Stimulated activated CD8-positive, alpha-beta memory T cell treated with anti-CD3 and anti-CD28 coated beads, Interleukin-7, amount 100 ng/mL, for 24 hours (primary cell): ENCODE results near the gene PTPRC.

Experiments
- DNase-seq: peaks from one replicate; pipeline ENCODE4 v3.0.0-alpha.2; 2020; ENCODE audit warnings: low read depth

PTPRC gene

GRCh38 chr1:198701250-198701649 lies 62.4 kb downstream of the PTPRC start:
- DNase-seq, result no peak

DNA sequence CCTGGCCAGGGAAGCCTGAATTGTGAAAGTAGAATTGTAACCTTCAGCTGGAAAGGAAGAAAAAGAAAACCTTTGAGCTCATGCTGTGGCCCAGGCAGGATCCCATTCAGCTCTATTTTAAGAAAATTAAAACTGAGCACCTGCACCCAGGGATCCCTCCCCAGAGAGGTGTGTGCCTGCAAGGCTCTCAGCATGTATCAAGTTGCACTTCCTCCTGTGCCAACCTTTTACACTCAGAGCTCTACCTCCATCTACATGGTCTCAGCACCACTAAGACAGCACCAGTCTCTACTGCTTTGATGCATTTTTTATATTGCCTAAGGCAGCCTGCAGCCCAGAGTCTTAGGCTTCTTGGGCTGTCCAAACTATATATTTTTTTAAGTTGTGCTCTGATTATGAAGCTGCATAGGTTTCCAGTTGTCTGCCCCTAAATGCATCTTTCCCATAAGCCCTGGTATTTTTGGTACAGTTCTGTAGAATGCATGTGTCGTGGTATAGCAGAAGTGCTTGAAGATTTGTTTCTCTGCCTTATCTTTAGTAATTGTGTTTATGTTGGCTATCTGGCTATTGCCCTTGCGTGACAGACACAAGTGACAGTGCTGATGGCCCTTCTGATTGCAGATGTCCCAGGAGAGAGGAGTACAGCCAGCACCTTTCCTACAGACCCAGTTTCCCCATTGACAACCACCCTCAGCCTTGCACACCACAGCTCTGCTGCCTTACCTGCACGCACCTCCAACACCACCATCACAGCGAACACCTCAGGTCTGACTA lies 63.1 kb downstream of the PTPRC start:
- no peak for DNase-seq

GRCh38 chr1:198708761-198709525 lies 70.1 kb downstream of the PTPRC start:
- DNase-seq, result no peak

- DNase-seq, result no peak
Observed at GRCh38 chr1:198711837-198712236, 73.0 kb downstream of the PTPRC start.

DNA sequence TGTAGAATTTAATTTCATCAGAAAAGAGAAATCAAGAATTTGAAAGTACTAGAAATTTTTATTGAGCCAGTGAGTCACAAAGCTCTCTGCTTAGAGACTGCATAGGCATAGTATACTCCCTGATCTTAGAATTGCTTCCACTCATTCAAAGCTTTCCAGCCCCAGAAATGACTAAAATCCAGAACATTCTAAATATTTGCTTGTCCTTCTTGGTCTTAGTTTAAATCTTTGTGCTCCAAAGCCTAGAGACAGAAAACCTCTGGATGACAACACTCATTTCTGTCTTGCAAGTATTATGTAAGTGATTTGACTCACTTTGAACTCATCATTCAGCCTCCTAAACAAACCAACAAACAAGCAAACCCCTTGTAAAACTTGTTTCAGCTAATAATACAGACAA lies 74.2 kb downstream of the PTPRC start:
- DNase-seq, result no peak

DNA sequence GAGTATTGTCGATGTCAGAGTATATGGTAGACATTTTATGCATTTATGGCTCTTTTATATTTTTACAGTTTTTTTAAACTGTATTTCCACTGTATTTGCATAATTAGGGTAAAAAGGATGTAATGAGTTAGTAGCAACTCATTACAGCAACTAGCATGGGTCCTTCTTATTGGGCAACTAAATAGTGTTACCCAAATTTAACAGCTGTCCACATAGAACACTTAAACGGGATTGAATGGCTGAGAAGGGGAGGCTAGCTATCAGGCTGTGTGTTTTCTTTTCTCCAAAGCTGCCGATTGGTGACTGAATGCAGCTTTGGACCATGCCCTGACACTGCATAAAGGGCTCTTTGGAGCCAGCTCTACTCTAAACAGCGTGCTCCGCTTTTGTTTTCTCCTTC lies 75.4 kb downstream of the PTPRC start:
- DNase-seq, result no peak

DNA sequence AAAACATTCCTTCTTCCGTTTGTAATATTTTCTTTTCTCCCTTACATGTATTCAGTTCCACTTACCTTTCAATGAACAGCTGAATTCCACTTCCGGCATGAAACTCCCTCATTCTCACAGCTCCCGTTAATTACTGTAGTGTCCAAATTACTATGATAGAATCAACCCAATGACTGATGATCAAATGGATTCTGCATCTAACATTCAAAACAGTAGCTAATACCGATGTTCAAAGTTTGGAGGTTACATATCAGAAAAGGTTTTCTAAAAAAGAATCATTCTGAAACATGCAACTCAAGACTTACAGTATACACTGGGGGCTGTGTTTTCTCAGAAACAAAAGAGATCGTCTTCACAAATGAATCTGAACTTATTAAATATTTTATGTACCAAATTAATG lies 77.2 kb downstream of the PTPRC start:
- DNase-seq, result no peak

DNA sequence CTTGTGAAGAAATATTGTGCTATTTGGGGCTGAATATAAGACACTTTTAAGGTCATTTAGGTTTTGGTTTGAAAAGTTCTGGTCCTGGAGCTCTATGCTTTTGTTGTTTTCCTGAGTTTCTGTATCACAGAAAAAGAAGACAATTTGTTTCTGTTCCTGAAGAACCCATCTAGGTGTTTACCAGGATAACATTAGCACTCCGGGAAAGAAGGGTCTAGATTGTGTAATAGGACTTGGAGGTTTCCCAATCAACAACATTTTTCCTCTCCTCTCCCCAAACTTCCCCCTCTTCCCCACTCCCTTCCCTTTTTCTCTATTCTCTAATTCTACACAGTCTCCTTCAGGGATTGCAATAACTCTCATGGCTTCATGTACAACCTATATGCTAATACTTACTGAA lies 78.7 kb downstream of the PTPRC start:
- no peak for DNase-seq

- no peak for DNase-seq
Observed at GRCh38 chr1:198723127-198723526, 84.3 kb downstream of the PTPRC start.

- no peak for DNase-seq
Observed at GRCh38 chr1:198725090-198725489, 86.2 kb downstream of the PTPRC start.

DNA sequence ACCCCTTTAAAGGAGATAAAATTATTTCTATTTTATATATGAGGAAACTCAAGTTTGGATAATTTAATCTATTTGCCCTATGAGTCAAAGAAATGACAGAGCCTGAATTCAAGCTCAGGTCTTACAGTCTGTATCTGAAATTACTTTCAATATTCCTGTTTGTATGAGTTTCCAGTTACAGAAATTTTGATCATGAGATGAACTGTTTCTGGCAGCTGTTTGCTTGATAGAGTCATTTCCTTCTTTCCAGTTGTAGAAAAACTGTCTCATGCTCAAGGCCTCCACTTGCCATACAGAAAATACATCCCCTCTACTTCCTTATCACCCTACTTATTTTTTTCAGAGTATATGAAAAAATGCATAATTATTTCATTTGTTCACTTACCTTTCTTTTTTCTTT lies 87.6 kb downstream of the PTPRC start:
- DNase-seq, result no peak

- no peak for DNase-seq
Observed at GRCh38 chr1:198729195-198729863, 90.5 kb downstream of the PTPRC start.

- no peak for DNase-seq
Observed at GRCh38 chr1:198730952-198731351, 92.1 kb downstream of the PTPRC start.

GRCh38 chr1:198734323-198735008 lies 95.6 kb downstream of the PTPRC start:
- no peak for DNase-seq

DNA sequence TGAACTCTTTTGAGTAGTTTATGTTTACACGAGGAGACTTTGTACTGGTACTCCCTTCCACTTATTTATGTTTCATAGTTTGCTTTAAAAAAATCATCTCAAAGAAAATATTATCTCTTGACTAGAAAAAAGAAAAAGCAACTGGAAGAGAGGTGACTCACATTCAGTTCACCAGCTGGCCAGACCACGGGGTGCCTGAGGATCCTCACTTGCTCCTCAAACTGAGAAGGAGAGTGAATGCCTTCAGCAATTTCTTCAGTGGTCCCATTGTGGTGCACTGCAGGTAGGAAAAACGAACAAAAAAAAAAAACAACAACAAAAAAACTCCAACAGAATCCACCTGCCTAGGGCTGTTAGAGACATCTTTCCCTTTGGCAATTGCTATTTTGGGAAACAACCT lies 102.9 kb downstream of the PTPRC start:
- no peak for DNase-seq

- DNase-seq, result no peak
Observed at GRCh38 chr1:198747127-198747526, 108.3 kb downstream of the PTPRC start.

GRCh38 chr1:198749279-198749678 lies 110.4 kb downstream of the PTPRC start:
- DNase-seq, result no peak

GRCh38 chr1:198750081-198750480 lies 111.2 kb downstream of the PTPRC start:
- no peak for DNase-seq

GRCh38 chr1:198751741-198752140 lies 112.9 kb downstream of the PTPRC start:
- no peak for DNase-seq

- no peak for DNase-seq
Observed at GRCh38 chr1:198754670-198755069, 115.8 kb downstream of the PTPRC start.

DNA sequence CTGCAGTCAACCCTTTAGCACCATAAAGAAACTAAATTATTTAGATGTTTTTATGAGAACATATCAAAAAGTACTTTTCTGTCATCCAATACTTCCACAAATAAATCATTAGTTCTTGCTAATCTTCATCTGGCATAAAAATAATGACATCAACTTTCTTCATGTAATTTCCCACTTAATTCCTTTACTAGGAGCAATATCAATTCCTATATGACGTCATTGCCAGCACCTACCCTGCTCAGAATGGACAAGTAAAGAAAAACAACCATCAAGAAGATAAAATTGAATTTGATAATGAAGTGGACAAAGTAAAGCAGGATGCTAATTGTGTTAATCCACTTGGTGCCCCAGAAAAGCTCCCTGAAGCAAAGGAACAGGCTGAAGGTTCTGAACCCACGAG lies 116.9 kb downstream of the PTPRC start:
- DNase-seq, result no peak

GRCh38 chr1:198756470-198756869 lies 117.6 kb downstream of the PTPRC start:
- DNase-seq, result no peak
